MCF 10A (cell line): ENCODE data around the gene DDX27. TPM values are rescaled to one million over a fixed set of nuclear protein-coding genes. Genes with fewer than 3 reads are reported as not detected.

Experiments used
- BruUV-seq: library from RNA; stranded (reverse); fragments of 400-500 nt; replicated peaks from 2 replicates; lab custom pipeline; 2021; lab: Mats Ljungman, UMichigan
- CTCF ChIA-PET: fragments of 300-600 bp; sonication (Branson Sonifier 250); formaldehyde crosslinking; extraction: SDS; loops from one replicate; lab custom pipeline; 2021; ENCODE audit warnings: antibody characterized with exemption, inconsistent platforms; lab: Yijun Ruan, JAX
- POLR2A ChIA-PET: fragments of 300-600, 350-650 bp; sonication (Branson Sonifier 250); formaldehyde crosslinking; extraction: SDS; loops from one replicate; lab custom pipeline; 2020; ENCODE audit warnings: antibody characterized with exemption, inconsistent platforms; lab: Yijun Ruan, JAX
- DNase-seq: peaks from one replicate; pipeline ENCODE4 v3.0.0-alpha.2; 2018; ENCODE audit not compliant: unreplicated experiment
- H3K27ac Mint-ChIP-seq: one replicate; pipeline ENCODE4 v1.8.0; 2022; ENCODE audit warnings: mild to moderate bottlenecking, low read depth, mixed read lengths; ENCODE audit not compliant: unreplicated experiment
- H3K27me3 Mint-ChIP-seq: one replicate; pipeline ENCODE4 v1.8.0; 2022; ENCODE audit warnings: mixed read lengths; ENCODE audit not compliant: insufficient read depth, unreplicated experiment
- H3K36me3 Mint-ChIP-seq: one replicate; pipeline ENCODE4 v1.8.0; 2022; ENCODE audit warnings: mild to moderate bottlenecking, moderate library complexity, mixed read lengths; ENCODE audit not compliant: insufficient read depth, unreplicated experiment
- H3K4me1 Mint-ChIP-seq: one replicate; pipeline ENCODE4 v1.8.0; 2022; ENCODE audit warnings: mixed read lengths; ENCODE audit not compliant: insufficient read depth, unreplicated experiment
- H3K4me3 Mint-ChIP-seq: one replicate; pipeline ENCODE4 v1.8.0; 2022; ENCODE audit warnings: mild to moderate bottlenecking, moderate library complexity, mixed read lengths; ENCODE audit not compliant: unreplicated experiment
- H3K9me3 Mint-ChIP-seq: one replicate; pipeline ENCODE4 v1.8.0; 2022; ENCODE audit warnings: mixed read lengths; ENCODE audit not compliant: unreplicated experiment
- intact Hi-C: fragments of 100-400 bp; cut with micrococcal nuclease; formaldehyde crosslinking; loops from 2 replicates; pipeline ENCODE4 v1.14.1; 2022
- total RNA-seq: library from RNA; stranded (reverse); gene quantifications from 2 replicates; pipeline ENCODE4 v1.2.3, GENCODE V29; 2022
- TF ChIP-seq, protein P1 (sequence below): fragments of 200-600 bp; IDR thresholded peaks from one replicate; pipeline ENCODE4 v1.8.0; 2022; ENCODE audit warnings: antibody characterized with exemption, mild to moderate bottlenecking; ENCODE audit not compliant: unreplicated experiment

The DDX27 gene
- total RNA-seq, 1 experiment from 2014 or later: 56.4 TPM

DNA sequence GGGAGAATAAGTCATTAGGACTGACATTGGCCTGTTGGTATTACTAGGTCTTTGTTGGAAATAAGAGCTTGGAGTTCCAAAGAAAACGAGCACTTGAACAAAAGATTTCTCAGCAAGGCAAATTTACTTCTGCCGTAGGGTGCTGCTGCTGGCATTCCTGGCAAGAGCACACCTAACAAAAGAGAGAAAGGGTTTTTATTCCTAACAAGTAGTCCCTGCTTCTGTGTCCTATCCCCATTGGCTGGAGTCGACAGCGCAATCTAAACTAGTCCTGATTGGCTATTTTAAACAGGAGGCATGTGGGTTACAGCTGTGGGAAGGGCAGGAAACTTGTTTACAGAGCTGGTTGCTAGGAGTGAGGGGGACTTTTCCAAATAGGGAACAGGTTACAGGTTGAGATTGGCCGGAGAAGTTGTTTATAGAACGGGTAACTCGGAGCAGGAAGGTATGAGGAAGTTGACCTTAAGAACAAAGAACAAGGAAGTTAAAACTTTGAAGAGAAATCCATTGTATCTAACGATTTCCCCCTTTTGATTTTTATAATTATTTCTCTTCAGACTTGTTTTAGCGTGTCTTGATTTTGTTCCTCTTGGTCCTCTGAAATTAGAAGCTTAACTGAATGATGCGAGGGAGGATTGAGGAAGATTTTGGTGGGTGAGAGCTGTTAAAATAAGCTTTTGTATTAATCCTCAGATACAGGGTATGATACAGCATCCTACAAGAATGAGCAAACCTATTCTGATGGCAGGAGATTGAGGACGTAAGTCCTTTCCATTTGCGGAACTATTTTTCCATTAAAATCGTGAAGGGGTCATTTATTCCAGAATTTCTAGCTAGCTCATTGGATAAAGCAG is 62.1 kb downstream of the DDX27 start:
- Mint-ChIP-seq H3K4me3 (peak overlapping the region; percentile 81), H3K27me3 (no peaks in the 10 kb centered on the region), H3K36me3 (peaks cover 89% of the 10 kb centered on the region), H3K9me3 (no peaks in the 10 kb centered on the region), H3K4me1 (peaks cover 70% of the 10 kb centered on the region), H3K27ac (peak overlapping the region; percentile 96)
- peak; percentile 90 for DNase-seq
- ChIA-PET CTCF (interaction anchor here (0.6 to 1.2 kb wide), 5 partner anchors 34 to 233 kb away, joined by 3 to 7 read pairs (median 3); no protein-coding TSS in a partner anchor), POLR2A (interaction anchor here (0.5 to 8.8 kb wide), 24 partner anchors 8 to 832 kb away, joined by 3 to 170 read pairs (median 4); partner anchors contain the start of genes CSE1L, DDX27, STAU1 and UBE2V1)
- BruUV-seq: no TSS peak
- intact Hi-C loops: loop anchor here (5.0 kb wide), 1 partner anchor 41 kb away; no protein-coding TSS in a partner anchor
- TF ChIP-seq, protein P1, sequence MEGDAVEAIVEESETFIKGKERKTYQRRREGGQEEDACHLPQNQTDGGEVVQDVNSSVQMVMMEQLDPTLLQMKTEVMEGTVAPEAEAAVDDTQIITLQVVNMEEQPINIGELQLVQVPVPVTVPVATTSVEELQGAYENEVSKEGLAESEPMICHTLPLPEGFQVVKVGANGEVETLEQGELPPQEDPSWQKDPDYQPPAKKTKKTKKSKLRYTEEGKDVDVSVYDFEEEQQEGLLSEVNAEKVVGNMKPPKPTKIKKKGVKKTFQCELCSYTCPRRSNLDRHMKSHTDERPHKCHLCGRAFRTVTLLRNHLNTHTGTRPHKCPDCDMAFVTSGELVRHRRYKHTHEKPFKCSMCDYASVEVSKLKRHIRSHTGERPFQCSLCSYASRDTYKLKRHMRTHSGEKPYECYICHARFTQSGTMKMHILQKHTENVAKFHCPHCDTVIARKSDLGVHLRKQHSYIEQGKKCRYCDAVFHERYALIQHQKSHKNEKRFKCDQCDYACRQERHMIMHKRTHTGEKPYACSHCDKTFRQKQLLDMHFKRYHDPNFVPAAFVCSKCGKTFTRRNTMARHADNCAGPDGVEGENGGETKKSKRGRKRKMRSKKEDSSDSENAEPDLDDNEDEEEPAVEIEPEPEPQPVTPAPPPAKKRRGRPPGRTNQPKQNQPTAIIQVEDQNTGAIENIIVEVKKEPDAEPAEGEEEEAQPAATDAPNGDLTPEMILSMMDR: no peak

DNA sequence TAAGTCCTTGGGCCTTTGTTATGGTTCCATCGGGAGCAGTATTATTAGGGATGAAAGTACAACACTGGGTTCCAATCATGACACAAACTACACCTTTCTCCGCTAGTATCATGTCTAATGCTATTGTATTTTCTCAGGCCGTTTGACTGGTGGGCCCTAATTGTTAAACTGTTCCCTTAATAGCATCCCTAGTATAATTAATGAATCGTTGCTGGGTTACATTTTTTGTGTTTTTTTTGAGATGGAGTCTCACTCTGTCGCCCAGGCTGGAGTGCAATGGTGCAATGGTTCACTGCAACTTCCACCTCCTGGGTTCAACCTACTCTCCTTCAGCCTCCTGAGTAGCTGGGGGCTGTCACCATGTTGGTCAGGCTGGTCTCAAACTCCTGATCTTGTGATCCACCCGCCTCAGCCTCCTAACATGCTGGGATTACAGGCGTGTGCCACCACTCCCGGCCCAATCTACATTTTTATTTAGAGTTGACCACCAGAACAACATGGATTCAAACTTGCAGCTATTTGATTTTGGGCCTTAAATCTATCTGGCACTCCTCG is 62.8 kb downstream of the DDX27 start:
- Mint-ChIP-seq H3K4me3 (peak overlapping the region; percentile 81), H3K27me3 (no peaks in the 10 kb centered on the region), H3K9me3 (no peaks in the 10 kb centered on the region), H3K36me3 (peaks cover 96% of the 10 kb centered on the region), H3K4me1 (peaks cover 69% of the 10 kb centered on the region), H3K27ac (peak overlapping the region; percentile 96)
- DNase-seq: peak; percentile 14
- ChIA-PET CTCF (interaction anchor here (0.8 to 1.2 kb wide), 4 partner anchors 15 to 226 kb away, joined by 3 to 4 read pairs (median 4); no protein-coding TSS in a partner anchor), POLR2A (interaction anchor here (1.0 to 8.8 kb wide), 19 partner anchors 7 to 831 kb away, joined by 3 to 170 read pairs (median 5); partner anchors contain the start of genes CSE1L, DDX27, STAU1 and UBE2V1)
- TF ChIP-seq, protein P1: no peak
- intact Hi-C loops: loop anchor here (5.0 kb wide), 1 partner anchor 40 kb away; no protein-coding TSS in a partner anchor
- no TSS peak for BruUV-seq

DNA sequence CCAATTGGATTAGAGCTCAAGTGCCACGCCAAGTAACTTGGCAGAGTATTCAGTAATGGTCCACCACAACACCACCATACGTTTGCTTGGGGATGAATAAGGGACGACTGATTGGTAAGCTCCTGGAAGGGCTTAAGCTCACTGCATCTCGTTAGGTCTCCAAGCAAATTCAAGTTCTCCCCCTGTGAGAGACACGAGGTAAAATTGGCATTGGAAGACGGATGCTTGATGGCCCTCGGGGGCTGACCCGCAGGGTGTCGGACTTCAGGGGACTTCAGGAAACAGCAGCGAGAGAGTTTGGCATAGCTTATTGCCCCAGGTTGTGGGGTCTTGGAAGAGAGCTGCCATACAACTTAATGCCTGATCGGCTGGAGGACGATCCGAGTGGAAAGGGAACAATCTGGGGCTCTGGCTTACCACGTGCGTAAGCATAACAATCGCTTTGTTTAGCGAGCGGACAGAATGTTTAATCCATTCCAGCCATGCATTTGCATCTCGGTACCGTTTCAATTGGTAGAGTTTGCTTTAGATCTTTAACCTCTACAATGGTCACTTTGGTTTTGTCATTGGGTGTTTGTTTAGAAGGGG is 63.5 kb downstream of the DDX27 start:
- CTCF ChIA-PET: interaction anchor here (0.6 to 1.6 kb wide), 5 partner anchors 15 to 1958 kb away, joined by 3 to 5 read pairs (median 4); no protein-coding TSS in a partner anchor
- intact Hi-C loops: loop anchor here (5.0 kb wide), 1 partner anchor 40 kb away; no protein-coding TSS in a partner anchor
- peak; percentile 29 for DNase-seq
- TF ChIP-seq, protein P1: no peak
- H3K36me3 Mint-ChIP-seq: peaks cover 100% of the 10 kb centered on the region
- no peaks in the 10 kb centered on the region for H3K27me3 Mint-ChIP-seq
- H3K4me3 Mint-ChIP-seq: peak overlapping the region; percentile 81
- POLR2A ChIA-PET: interaction anchor here (1.0 to 8.8 kb wide), 15 partner anchors 7 to 831 kb away, joined by 3 to 170 read pairs (median 5); partner anchors contain the start of genes CSE1L, DDX27, STAU1 and UBE2V1
- no peaks in the 10 kb centered on the region for H3K9me3 Mint-ChIP-seq
- BruUV-seq: no TSS peak
- peak overlapping the region; percentile 96 for H3K27ac Mint-ChIP-seq
- peaks cover 75% of the 10 kb centered on the region for H3K4me1 Mint-ChIP-seq
